Umbilical cord (tissue), 2 donors: ENCODE results near the gene METTL25B. TPM values are rescaled to one million over a fixed set of nuclear protein-coding genes. Genes with fewer than 3 reads are reported as not detected.

Experiments used
- DNase-seq: peaks from one replicate; pipeline ENCODE4 v3.0.0-alpha.2; 2015; ENCODE audit warnings: low spot score
- total RNA-seq: library from RNA; depleted of rRNA; stranded (reverse); fragments of >200 nt; gene quantifications from one replicate; pipeline ENCODE4 v1.2.3, GENCODE V29; 2014; ENCODE audit warnings: low replicate concordance; ENCODE audit not compliant: insufficient read depth

The METTL25B gene
- 9.6 TPM for total RNA-seq

DNA sequence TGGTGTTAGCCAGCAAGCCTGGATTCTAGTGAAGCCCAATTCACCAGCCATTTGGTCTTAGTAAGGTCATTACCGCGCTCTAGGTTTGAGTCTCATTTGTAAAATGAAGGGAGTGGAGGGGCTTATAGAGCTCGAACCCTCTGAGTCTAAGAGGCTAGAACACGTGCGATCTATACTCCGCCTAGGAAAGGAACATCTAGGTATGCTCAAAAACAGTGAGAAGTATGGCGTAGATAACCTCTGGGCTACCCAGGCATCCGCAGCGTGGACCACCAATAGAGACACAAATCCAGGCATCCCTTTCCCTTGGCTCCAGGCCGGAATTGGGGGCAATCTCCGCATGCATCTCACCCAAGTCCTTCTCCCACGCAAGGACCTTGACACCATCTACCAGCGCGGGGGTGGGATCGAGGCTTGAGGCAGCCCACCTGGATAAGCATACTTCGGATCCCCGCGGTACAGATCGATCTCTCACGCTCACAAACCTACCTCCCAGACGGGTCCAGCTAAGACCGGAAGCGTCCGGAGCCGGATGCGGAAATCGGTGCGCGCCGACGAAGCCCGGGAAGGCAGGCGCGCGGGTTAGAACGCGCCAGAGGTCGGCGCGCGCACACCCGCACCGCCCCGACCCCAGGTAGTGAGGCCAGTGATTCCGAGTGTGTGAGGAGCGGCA is at the start of gene METTL25B:
TSS of gene METTL25B (plus strand) at position 544 of the 673 bp plus-strand sequence. CDS start 636 bp downstream, outside the sequence.
- peak; percentile 84 for DNase-seq

DNA sequence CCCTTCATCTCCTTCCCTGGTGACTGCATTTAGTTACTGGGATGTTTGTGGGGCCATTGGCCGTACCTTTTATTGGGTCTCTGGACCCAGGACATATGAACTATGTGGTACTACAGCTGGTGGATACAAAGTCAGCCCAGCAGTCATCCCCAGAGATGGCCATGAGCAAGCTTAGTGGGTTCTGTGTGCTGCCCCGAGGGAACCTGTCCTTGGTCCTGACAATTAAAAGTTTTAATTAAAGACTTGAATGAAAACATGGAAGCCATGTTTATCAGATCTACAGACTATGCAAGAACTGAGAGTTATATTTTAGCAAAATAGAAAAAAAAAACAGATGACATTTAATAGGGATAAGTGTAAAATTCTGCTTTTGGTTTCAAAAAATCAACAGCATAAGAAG is 48.2 kb upstream of the METTL25B start:
- DNase-seq: no peak

DNA sequence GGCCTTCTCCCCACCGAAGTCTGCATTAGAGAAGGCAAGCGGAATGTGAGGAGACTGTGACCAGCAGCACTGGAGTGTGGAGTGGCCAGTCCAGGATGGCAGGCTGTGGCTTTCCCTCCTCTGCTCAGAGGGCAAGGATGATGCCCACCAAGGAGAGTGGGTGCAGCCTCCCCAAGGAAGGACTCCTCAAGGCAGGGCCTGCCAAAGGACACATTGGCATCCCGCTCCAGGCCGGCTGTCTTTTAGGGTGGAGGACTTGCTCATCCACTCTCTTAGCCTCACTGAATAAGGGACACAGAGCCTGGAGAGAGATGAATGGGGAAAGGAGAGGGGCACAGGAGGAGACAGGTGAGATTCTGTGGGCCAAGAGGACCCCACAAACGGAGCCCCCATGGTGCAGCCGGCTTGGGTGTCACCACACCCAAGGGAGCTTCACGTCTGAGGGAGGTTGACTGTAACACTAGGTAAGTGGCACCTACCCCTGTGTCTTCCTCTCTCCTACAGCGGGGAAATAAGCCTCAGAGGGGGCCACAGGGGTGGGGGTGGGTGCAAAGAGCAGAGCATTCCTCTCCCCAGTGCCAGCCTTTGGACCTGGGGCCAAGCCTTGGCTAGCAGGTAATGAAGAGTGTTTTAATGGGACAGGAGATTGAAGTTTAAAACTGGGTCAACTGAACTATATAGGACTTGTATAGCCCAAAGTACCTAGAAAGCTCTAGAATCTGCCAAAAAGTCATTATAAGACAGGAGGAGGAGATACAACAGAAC is 46.9 kb upstream of the METTL25B start:
- no peak for DNase-seq

DNA sequence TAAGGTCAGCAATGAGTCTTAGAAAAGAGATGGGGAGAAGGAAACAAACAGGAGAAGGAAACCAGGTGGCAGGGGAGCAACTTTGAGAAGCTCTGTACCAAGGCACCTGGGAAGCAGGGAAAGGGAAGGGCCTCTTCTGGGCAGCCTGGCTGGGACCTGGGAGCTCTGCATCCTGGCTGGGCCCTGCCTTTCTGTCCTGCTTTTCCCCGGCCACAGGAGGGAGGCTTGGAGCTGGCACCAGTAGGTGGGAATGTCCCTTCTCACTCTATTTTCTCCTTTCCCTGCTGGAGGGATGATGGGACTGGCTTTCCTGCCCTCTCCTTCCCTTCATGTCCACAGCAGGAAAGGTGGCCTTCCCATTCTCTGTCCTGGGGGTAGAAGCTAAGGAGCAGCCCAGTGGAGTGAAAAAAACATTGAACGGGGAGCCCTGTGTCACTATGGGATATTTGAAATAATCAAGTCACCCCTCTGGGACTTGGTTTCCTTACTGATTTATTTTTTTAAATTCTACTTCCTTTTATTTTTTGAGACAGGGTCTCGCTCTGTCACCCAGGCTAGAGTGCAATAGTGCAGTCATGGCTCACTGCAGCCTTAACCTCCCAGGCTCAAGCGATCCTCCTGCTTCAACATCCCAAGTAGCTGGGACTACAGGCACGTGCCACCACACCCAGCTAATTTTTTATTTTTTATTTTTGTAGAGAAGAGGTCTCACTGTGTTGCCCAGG is 45.9 kb upstream of the METTL25B start:
- DNase-seq: no peak

DNA sequence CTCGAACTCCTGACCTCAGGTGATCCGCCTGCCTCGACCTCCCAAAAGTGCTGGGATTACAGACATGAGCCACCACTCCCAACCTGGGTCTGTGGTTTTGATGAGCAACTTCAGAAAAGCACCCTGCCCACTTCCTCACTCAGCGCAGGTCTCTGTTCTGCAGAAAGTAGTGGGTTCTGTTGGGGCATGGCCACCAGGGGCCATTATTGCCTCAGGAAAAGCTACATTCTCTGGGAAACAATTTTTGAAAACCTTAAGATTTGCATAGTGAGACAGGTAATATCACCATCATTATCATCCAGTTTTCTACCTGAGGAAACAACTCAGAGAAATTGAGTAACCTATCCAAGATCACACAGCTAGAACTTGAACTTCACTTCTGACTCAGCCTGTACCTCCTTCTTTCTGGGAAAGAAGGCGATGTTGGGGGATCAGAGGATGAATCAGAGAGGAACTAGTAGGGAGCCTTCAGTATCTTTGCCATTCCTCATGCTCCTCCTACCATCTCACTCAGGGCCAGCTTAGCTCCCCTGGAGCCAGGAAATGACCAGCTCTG is 44.0 kb upstream of the METTL25B start:
- no peak for DNase-seq

DNA sequence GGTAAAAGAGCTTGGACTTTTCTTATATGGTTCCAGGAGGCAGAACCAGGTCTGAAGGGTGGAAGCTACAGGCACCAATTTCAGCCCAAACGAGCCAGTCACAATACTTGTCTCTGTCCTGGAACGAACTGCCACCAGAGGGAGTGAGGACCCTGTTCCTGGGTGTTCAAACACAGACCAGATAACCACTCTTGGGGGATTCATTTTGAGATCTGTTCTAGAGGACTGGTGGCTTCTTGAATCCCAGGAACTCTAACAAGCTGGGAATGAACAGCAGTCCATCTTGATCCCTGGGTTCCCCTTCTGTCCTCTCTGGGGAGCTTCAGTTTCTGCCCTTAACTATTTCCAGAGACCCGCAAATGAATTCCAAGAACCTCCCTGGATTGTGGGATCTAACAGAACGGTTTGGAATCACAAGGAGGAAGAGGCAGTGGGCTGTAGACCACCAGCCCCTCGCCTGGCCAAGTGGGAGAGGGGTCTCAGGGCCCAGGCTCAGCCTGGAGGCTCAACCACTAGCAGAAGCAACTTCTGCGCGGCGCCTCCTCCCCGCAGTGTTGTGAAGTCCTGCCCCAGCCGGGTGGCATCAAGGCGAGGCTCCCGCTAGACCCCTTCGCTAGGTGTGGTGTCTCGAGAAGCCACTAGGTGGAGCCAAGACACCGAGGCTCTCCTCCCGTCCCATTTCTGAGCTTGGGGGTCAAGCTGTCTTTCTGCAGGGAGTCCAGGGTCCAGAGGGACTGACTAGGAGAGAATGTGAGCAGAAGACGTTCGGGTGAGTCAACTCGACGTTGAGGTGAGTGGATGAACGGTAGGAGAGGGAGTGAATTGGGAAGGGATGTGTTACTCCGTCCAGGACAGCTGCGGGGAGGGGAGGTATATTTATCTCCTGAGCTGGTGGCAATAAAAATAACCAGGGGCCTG is 39.0 kb upstream of the METTL25B start:
- DNase-seq: peak; percentile 89

DNA sequence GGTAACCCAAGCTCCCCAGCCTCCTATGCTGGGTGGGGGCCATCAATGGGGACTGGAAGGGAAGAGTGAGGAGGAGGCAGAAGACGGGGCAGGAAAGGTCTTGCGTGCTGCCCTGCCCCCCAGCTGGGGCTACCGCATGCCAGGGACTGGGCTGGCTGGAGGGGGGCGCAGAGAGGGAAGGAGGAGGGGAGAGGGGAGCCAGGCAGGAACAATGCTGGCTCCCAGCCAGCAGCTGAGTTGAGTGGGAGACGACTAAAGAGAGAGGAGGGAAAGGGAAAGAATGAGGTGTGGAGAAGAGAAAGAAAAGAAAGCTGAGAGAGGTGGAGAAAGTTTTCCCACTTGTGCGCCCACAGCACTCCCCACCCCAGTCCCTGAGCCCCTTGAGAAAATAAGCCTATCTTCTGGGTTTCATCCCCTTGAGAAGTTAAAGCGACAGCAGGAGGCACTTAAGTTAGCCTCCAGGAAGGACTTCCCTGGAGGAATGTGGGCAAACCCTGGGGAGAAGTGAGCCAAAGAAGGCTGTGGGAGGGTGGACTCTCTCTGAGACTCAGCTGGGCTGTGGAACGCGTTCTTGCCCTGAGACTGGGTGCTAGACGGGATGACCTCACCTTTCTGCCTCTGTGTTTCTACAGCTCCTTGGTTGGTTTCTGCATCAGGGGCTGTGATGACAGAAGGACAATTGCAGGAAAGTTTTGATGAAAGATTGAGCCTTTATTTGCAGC is 38.2 kb upstream of the METTL25B start:
- no peak for DNase-seq

DNA sequence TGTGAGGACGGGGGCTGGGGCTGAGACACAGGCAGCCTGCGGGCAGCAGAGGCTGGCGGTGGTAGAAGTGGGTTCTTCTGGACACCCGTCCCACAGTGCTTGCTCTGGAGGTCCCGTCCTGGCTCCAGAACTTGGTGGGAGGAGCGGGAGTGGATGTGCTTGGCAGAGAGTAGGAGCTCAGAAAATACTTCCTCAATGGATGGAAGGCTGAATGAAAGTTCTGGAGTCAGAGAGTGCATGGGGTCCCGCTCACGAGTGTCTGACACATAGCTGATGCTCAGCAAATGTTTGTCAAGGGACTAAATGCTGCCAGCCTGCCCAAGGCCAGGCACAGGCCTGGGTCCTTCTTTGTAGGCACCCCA is 37.6 kb upstream of the METTL25B start:
- DNase-seq: no peak

DNA sequence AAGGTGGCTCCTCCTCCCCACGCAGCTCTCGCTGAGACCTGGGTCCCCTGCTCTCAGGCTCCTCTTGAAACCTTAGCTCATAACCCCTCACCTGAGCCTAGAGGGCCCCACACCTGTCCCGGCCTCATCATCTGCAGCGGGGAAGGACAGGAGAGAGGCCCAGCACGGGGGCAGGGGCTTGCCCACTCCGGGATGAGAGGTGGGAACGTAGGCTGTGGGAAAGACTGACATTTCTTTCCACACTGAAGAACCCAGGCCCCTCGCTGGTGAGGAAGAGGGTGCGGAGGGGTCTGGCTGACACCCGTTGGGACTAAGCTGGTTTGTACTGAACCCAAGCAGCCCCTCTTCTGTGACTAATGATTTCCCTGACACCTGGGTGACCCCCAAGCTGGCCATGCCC is 37.1 kb upstream of the METTL25B start:
- DNase-seq: no peak

DNA sequence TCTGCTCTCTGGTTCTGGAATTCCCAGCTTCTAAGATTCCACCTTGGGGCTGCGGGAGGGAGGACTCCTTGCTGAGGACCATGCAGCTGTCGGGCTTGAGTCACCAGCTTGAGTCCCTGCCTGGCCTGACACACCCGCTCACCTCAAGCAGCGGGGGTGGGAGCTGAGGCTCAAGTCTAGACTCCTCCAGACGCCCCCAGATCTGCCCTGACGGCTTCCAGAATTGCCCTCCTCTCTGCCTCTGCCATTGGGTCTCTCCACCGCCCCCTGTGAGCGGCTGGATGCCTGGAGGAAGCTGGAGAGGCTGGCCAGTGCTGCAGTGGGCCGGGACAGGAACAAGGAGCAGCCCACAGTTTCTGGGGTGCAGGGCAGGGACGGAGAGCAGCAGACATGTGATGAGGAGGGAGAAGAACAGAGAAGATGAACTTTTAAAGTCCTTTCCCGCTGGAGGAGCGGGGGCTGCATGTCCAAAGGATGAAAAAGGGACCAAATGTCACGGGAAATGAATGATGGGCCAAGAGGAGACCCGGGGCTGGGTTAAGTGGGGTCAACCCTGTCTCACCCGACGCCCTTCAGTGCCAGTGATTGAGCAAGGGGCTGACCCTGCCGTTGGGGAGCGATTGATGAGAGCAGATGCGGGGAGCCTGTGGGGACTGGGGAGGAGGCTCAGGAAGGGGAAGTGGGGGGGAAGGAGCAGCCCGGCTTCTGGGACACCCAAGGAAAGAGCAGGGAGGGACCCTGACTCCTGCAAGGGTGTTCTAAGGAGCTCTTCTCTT is 36.4 kb upstream of the METTL25B start:
- DNase-seq: peak; percentile 76

DNA sequence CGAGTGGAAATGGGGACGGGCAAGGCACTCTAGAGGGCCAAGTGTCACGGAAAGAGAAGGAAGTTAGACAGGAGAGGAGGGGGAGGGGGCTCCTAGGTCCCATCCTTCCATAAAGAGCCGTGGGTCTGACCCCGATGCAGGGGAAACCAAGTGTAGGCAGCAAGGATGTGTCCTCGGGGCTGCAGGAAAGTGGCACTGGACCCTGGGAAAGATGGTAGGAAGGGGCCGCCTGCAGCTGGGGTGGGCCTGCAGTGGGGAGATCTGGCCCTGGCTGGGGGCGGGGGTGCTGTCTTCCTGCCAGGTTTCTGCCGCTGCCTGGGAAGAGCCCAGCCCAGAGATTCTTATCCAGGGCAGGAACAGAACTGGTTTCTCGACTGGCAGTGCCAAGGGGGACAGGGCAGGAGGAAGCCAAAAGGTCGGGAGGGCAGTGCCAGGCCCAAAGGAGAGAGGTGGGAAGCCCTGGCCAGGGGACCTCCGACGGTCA is 35.8 kb upstream of the METTL25B start:
- DNase-seq: no peak

DNA sequence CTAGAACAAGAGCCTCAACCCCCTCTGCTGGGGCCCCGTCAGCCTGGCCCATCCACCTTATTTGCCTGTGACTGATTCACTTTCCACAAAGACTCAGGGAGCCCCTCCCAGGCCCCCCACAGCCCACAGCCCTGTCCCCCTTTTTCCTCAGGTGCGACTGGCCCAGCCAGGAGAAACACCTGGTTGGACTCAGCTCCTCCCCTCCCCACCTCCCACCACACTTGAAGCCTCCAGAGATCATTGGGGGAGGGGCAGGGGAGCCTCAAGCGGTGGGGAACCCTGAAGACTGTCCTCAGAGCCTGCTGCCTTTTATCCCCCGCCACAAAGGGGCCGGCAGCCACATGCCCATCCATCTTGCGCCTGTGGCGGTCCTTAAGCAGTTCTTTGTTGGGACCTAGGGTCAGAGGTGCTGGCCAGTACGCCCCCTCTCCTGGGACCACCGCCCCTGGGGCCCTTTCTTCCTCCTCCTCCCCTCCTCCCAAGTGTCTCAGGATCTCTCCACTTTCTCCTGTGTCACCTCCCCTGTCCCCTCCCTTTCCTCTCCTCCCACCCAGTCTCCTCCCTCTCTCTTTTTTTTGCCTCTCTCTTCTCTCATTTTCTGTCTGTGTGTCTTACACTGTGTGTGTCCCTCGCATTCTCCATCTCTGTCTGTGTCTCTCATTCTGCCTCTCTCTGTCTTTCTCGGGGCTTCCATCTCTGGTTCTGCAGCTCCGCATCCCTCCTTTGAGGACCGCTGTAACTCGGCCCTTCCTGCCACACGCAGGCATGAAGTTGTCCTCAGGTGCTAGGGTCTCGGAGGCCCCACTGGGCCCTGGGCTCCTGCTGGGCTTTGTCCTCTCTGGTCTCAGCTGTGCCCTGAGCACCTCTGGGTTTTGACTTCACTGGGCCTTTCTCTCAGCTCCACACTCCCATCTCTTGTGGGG is 35.1 kb upstream of the METTL25B start:
- peak; percentile 81 for DNase-seq

DNA sequence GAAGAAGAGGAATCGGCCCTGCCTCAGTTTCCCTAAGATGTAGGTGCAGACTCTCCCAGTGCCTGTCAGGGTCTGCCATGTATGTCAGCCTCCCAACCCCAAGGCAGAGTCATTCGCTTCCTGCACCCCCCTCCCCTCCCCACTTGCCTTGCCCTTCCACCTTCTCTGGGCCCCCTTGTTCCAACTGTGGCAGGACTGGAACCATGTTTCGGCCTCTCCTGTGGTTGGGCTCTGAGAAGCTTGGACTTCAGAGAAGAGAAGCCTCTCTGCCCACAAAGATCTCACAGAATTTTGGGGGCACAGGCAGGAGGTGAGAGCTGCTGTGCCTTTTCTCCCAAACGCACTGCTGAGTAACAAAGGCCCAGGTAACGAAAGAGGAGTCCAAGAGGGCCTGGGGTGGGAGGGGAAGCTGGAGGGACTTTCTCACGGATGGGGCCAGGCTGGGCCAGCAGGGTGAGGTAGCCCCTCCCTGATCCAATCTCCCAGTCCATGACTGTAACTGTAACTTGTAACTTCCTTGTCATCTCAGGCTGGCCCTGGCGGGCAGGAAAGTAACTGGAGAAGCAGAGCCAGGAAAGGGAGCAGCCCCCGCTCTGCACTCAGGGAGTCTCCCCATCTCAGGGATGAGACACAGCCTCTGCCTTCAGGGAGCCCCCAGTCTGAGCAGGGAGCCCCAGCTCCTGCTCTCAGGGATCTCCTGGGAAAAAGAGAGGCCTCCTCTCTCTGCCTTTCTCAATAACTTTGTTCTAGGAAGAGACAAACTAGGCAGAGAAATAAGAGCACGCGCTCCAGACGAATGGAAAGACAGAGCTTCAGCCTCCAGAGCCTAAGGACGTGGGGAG is 34.2 kb upstream of the METTL25B start:
- no peak for DNase-seq

DNA sequence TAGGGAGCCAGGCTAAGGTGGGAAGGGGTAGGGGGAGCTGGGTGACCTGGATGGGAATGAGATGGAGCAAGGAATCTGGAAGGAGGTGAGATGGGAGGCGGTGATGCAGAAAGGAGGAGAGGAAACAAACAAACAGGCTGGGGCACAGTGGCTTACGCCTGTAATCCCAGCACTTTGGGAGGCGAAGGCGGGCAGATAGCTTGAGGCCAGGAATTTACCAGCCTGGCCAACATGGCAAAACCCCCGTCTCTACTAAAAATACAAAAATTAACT is 33.6 kb upstream of the METTL25B start:
- no peak for DNase-seq

DNA sequence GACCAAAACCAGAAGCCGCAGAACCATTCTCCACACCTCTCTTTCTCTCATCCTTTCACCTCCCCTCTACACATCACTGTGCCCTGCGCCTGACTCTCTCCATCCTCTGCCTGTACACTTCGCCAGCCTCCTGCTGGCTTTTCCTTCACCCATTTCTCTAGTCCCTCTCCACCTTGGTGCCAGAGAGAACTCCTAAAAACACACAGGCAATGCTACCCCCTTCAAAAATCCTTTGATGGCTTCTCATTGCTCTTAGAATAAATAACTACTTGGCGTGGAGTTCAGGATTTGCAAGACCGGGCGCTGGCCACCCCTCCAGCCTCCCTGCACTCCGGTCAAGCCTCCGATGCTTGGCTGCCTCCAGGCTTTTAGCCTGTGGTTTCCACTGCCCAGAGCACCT is 31.5 kb upstream of the METTL25B start:
- no peak for DNase-seq

DNA sequence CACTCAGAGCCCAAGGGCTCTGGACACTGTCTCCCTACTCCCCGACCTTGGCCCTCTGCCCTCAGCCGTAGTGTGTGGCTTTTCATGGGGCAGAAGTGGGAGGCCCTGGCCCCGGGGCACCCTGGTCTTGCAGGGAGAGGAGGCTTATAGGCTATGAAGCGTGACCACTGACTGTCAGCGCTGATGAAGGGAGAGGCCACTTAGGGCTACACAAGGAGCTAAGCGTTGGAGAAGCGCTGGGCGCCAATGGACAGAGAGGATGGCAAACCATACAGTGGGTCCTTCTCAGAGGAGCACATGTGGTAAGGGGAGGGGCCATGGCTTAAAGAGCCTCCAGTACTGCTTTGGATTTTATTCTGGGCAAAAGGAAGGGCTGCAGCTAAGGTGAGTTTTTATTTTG is 30.8 kb upstream of the METTL25B start:
- no peak for DNase-seq

DNA sequence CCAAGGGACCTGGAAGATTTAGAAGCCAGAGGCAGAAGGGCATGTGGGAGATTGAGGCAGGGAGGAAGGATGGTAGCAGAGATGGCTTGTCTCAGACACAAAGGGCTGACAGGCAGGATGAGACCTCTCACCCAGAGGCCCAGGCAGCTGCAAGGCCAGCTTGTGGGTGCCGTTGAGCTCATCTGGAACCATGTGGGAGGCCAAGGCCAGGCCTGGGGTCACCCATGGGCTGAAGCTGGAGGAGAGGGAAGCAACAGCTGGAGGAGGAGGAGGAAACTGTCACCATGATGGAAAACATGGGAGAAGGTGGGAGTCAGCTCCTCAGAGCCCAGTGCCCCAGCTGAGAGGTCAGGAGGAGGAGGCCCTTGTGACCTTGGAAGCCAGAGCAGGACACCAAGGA is 29.3 kb upstream of the METTL25B start:
- no peak for DNase-seq
